GM19324 (cell line): ENCODE results near the gene RHOBTB3.

Source experiments
- ATAC-seq: cut with Tn5 transposase; IDR thresholded peaks from one replicate; pipeline ENCODE4 v1.9.1; 2021; ENCODE audit warnings: mild to moderate bottlenecking, moderate library complexity; ENCODE audit not compliant: unreplicated experiment, low FRiP score

The RHOBTB3 gene

DNA sequence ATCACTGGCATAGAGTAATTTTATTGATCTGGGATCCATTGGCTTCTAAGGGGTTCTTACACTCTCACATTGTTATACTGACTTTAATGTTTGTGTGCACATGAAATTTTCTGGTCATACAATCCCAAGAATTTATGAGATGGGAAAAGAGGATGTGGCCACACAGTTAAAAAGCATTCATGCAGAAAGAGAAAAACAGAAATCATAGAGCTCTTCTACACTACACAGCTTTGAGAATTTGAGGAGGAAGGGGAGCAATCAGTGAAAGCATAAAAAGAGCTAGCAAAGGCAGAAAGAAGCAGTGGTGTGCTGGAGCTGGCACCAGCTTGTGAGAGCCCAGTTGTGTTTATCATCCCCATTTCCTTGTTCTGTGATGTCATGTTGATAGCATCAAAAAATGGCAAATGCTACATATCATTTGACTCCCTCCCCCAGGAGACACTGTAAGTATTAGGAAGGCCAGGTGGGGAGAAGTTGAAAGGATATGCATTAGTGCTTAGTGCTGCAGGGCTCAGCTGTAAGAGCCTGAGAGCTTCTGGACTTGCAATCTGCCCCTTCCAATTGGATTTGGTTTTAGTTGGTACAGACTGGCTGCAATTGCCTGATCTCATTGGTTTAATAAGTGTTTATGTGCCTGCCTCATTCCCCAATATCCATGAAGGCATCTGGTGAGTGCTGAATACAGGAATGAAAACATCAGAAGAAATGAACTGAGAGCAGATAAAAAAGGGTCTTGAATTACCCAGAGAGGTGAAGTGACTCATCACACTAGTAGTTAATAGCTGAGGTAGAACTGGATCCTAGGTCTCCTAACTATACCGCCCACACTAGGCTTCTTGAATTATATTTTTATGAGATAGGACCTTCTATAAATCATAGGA is 30.9 kb downstream of the RHOBTB3 start:
- ATAC-seq = no peak

DNA sequence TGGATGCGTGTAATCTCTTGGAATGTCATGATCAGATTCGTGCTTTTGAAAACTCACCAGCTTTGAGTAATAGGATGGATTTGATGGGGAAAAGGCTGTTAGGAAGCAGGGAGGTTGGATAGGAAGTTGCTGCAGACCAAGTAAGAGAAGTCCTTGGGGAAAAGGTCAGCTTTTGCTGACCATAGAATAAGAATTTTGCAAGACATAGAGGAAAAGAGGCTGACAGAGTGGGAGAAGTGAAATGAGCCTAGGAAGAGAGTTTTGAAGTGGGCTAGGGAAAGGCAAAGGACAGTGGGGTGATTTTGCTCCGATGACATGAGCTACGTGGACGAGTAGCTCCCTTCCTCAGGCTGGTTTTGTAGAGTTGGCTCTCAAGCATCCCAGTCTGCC is 31.5 kb downstream of the RHOBTB3 start:
- no peak for ATAC-seq

DNA sequence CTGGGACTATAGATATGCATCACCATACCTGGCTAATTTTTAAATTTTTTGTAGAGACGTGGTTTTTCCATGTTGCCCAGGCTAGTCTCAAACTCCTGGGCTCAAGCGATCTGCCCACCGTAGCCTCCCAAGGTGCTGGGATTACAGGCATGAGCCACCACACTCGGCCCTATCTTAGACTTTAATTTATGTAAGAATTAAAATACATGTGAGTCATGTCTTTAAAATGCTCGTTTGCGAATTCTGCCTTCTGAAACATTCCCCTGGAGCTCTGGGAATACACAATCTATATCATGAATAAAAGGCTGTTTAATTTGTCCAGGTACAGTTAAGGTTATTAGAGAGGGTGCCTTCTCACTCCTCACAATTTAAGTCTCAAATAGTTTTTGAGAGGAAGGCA is 32.8 kb downstream of the RHOBTB3 start:
- no peak for ATAC-seq

DNA sequence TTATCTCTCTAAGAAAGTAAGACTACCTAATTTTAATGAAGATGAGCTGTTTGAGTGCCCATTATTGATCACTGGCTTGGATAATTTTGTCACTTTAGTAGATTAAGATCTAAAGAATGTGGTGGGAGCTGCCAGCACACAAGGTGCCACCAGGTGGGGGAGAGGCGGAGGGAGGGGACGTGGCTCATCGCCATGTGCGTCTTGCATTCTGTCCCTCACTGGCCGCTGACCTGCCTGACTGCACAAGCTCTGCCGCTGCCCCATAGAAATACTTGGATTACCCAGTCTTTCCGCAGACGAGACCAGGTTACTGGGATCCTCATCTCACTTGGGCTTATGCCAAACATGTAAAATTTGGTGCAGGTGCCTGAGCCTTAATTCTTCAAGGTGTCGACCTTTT is 37.6 kb downstream of the RHOBTB3 start:
- ATAC-seq = no peak

DNA sequence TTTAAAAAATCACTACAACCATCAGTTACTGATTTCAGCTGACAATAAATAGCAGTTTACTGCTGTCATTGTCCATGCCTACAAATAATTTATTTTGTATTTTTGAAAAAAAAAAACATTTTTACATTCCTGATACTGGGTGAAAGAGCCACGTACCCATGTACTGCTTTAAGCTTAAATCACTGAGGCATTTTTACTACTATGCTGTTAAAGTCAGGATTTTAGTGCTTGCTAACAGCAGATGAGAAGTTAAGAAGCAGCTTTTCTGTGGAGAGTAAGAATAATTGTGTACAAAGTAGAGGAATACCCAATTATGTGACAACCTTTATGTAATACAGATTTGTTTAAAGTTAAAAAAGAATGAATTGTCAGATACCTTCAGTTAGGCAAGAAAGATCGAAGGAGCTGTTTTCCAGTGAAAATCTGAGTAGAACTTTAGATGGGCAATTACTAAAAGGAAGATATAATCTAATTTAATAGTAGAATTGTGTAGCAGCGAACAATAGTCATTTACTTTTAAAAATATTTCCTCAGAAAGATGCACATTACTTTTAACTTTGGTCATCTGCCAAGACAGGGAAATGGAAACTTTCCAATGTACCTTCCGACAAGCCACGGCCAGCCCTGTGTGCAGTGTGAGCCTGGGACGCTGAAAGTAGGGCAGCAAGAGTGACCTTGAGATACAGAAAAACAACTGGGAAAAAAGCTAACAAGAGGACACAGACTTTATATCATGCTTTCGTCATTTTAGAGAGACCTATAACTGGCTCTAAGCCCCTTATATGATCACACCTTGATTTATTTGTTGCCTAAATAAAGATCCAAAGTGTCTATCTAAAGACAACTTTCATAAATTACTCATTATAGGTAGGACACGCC is 39.9 kb downstream of the RHOBTB3 start:
- ATAC-seq = no peak

DNA sequence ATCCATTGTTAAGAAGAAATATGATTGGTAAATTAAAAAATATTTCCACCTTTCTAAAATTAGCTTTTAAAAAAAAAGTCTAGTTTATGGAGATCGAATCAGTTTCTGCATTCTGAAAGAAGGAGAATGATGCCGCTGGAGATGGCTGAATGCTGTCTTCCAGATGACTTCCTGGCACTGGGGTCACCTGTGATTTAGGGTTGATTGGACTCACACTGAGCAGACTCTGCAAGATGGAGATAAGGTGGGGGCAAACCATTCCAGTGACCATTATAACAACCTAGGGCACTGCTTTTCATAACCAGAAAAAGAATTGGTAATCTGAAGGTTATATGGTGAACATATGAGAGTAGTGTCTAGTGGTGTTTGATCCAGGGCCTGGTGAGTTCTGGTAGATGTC is 40.8 kb downstream of the RHOBTB3 start:
- ATAC-seq = no peak

DNA sequence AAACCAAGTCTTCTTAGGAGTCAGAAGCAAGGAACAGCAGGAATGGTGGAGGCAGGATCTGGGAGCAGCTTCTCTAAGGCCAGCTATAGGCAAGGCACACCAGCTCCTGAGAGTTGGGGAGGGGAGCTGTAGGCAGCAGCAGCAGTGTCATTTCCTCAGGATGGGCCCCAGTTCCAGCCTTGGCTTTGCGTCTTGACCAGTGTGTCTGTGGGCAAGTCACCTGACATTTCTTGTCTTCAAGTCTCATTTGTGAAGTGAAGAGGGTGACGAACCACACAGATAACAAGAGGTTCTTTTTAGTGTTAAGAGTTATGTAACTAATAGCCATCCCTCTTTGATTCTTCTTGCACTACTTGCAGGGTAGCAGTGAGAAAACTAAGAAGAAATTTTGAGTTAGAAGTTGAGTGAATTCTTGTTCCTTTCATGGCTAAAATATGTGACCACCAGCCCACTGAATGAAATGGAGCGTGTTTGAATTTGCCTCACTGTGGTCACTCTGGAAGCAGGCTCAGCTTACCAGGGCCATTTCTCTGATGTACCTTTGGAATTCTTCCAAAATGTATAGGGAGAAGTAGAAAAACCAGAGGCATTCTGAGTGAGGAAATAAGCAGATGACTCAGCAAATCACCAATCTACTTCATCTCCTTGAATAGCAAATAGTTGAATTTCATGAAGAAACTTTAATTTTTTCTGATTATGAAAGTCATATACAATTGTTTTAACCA is 42.4 kb downstream of the RHOBTB3 start:
- ATAC-seq = no peak

DNA sequence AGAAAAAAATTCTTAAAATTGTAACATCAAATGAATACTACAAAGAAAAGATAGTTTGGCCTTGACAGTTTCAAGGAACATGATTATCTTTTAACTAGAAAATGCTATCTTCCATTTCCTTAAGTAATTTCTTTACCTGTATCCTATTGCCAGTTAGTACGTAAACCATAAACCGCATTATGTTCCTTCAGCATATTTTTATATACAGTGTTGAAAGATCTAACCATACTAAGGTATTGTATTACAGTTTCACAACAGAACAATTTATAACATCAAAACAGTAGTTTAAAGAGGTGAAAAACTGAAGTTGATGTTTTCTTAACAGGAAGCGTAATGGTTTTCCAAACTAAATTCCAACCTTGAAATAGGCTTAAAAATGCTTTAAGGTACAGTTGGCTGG is 46.3 kb downstream of the RHOBTB3 start:
- ATAC-seq = no peak

DNA sequence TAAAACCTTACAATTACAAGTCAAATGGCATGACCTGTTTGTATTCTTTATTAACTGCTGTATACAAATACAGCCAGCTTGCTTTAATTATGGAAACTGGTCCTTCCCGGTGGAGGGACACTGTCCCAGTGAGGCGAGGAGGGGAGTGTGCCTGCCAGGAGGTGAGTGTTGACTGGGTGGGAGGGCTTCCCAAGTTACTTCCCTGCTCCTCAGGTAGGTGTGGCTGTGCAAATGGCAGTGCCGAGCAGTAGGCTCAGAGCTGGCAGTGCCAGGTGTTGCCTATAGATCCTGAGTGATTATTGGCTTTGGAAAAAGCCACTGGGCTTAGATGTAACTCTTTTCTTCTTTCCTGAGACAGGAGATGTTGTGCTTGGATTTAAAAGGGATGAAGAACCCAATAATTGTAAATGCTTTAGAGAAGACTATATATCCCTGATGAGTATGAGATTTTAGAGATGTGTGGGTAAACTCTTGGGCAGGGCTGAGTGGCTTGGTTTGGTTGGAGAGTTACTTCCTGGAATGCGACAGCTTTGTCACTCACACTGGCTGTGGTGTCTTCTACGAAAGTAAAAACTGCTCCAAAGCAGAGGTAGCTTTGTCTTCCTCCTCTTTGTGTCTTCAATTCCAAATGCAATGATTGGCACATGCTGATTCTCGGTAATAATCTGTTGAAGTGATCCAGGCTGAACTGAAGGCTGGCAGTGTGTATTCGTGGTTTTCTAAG is 47.7 kb downstream of the RHOBTB3 start:
- no peak for ATAC-seq

DNA sequence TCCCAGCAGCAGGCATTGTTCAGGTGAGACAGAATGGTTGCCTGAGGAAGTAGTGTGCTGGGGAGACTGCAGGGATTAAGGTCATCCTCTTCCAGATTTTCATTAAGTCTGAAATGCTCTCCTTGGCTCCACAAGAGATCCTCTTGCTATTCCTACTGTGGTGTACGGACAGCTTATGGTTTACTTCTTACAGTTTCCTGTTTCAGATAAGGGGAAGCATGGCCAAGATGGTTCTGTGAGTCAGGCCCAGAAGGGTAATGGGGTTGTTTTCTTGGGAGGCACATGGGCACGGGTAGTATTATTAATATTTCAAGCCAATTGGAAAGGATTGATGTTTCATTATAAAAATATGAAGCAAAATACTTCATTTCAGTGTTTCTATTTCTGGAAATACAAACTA is 48.5 kb downstream of the RHOBTB3 start:
- ATAC-seq = no peak

DNA sequence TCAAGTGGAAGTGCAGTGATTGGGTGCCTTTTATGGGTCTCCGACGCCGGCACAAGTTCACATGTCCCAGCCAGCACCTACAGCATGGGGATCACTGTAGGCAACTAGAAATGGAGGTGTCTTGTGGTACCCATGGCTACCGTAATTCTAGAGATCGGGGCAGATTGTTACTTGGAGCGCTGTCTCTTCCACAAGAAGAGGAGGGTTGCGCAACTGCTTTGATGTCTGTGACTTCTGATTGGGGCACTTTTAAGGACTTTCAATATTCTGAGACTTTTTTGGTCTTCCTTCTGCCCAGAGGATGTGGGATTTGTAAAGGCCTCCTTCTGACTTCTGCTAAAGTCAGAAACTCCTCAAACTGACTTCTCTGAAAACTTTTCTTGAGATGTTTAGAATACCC is 49.5 kb downstream of the RHOBTB3 start:
- ATAC-seq = no peak

DNA sequence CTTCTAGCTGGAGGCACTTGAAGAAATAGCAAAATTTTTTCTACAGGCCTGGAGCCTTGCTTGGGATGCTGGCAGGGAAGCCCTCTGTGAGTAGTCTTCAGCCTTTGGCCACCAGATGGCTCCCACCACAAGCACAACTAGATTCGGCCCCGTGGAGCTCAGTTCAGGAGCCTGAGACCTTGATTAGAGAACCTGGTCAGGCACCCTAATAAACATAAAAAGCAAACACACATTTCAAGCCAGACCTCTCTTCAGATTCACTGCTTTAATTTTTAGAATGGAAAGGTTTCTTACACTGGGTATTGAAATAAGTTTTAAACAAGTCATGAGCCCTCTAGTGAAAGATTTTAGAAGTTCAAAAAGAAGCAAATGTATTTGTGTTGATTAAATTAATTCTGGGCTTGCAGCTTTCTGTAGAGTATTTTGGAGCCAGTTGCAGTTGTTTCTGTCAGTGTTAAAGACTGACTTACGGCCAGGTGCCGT is 50.0 kb downstream of the RHOBTB3 start:
- ATAC-seq = peak; percentile 81

DNA sequence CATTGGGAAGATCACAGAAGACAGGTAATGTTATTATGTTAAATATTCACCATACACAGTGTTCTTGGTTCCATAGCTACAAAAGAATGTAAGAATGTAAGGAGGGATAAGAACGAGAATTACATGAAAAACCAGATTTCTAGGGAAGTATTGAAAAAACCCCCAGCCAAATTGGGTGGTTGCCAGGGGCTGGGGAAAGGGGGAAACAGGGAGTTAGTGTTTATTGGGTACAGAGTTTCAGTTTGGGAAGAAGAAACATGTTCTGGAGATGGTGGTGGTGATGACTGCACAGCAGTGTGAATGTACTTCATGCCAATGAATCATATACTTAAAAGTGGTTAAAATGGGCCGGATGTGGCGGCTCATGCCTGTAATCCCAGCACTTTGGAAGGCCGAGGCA is 51.0 kb downstream of the RHOBTB3 start:
- ATAC-seq = no peak

DNA sequence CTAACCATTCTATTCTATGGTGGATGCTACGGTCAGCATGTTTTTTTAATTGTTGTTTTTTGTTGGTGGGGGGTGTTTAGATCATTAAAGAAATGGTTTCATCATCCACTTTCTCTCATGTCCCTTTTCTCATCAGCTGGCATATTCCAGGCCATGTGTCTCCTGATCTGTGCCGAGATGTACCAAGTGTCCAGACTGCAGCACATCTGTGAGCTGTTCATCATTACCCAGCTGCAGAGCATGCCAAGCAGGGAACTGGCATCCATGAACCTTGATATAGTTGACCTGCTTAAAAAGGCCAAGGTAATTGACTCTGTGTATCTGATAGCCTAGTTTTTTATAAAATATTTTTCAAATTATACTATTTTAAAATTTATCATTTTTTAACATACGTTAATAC is 52.5 kb downstream of the RHOBTB3 start:
- ATAC-seq = no peak

DNA sequence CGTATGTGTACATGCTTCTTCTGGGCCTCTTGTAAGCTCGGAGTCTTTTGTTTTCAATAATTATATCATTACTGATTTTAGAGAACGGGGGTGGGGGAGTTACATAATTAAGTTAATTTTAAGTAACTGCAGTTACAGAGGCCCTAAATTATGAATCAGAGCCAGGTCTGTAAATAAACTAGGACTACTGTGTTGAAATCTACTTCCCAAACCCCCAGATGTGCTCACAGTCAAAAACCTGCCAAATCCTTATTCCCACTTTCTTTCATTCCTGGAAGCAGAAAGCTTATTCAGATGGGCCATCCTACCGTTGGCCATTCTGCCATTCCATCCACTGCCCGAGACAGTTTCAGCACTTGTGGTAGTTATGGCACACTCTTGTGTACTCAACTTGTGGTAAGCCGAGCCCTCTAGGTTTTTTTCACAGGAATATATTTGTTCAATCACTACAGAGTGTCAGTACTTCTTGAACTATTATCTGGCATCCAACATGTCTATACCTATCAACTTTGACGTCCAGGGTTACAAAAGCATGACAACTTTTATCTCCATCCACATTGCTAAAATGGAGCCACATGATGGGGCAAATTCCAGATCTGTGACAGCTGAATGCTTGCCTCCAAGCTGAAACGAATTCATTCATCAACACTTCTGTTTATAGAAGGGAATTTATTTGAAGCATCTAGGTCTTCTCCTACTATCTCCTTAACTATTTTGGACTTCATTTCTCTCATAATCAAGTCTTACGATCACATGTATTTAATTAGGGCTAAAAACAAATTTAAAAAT is 53.6 kb downstream of the RHOBTB3 start:
- ATAC-seq = no peak

DNA sequence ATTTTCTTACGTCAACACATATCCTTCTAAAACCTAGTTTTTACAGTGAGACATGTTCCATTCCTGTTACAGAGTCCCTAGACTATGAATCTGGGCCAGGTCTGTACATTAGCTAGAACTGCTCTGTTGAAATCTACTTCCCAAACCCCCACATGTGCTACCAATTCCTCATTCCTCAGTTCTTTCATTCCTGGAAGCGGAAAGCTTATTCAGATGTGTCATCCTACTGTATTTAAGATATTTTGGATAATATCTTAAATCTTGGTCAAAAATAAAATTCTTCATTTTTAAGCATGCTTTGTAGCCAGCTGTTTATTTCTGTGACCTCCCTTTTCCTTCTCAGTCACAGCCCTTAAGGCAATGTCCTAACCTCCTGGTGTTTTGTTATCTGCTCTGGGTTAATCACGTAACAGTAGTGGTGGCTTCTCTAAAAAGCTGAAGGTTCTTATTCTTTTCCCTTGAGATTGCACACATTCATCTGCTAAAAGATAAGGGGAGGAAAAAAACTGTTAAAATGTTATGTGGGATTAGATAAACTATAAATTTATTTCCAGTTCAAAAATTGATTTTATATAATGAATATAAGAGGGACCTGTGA is 55.8 kb downstream of the RHOBTB3 start:
- ATAC-seq = no peak

DNA sequence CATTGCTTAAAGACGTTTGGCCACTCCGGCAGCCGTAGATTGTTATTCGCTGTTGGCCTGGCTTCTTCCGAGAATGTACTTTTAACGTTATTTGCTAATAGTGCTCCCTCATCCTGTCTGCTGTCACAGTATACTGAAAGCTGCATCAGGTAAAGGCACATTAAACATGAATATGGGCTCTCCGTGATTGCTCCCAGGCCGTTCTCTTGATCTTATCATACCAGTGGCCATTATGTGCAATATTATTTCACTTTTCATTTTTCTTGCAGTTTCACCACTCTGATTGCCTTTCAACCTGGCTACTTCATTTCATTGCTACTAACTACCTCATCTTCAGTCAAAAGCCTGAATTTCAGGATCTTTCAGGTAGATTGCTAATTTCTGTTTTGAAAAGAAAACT is 57.4 kb downstream of the RHOBTB3 start:
- no peak for ATAC-seq

DNA sequence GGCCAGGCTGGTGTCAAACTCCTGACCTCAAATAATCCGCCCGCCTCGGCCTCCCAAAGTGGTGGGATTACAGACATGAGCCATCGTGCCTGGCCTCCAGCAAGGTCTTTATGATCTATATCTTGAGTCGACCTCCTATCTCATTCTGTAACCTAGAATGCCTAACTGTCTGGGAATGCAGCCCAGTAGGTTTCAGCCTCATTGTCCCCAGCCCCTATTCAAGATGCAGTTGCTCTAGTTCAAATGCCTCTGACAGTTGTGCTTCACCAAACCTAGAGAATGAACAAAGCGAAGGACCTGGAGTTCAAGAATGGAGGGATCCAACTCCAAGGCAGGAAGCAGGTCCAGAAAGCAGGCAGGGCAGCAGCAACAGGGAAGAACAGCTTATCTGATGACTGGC is 60.6 kb downstream of the RHOBTB3 start:
- no peak for ATAC-seq

DNA sequence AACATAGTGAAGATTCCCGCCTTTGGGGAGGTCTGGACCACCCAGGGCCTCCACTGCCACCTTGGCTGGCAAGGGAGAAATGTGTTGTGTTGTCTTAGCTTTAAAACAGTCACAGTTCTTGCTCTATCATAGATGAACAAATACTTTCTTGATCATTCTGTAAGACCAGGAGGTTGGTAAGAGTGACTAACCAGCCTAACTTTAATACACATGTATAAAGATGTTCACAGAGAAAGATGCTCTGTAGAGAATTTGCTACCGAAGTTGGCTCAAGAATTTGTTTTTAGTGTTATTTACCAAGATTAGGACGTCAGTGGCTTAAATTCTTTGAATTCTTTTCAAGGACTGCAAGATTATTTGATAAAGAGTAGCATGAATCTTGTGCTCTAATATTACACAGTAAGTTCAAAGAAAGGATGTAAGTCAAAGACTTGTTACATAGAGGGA is 63.0 kb downstream of the RHOBTB3 start:
- ATAC-seq = no peak
